CD14-positive monocyte (primary cell): Measurements from ENCODE around the gene MAST4. TPM values are rescaled to one million over a fixed set of nuclear protein-coding genes. Genes with fewer than 3 reads are reported as not detected.

Source experiments
- DNase-seq, 3 donors: peaks; one replicate each; pipeline ENCODE4 v3.0.0-alpha.2; 2011 to 2022
- H2AFZ ChIP-seq: 2 replicates; pipeline ENCODE4 v1.6.0; 2012; ENCODE audit warnings: mild to moderate bottlenecking, low read depth, low read length, inconsistent platforms; ENCODE audit not compliant: insufficient read depth, poor library complexity, severe bottlenecking
- H3K27ac ChIP-seq, 2 donors: 1 replicate in 1 of 2; 2 replicates in 1 of 2; pipeline ENCODE4 v1.5.1; 2012 to 2013; ENCODE audit warnings: low read length in 2 of 2, control low read depth in 1 of 2, inconsistent platforms in 1 of 2, low read depth in 1 of 2, mild to moderate bottlenecking in 1 of 2
- H3K27me3 ChIP-seq, 2 donors: one replicate each; pipeline versions ENCODE4 v1.6.0 to v1.6.1; 2011 to 2013; ENCODE audit warnings: low read length in 2 of 2; ENCODE audit not compliant: control insufficient read depth in 2 of 2, insufficient read depth in 2 of 2
- H3K36me3 ChIP-seq, 2 donors: replicated peaks in 1 of 2; 1 replicate in 1 of 2; 2 replicates in 1 of 2; pipeline versions ENCODE4 v1.5.1 to v1.6.1; 2012 to 2013; ENCODE audit warnings: low read length in 2 of 2, control low read depth in 1 of 2, inconsistent platforms in 1 of 2, mild to moderate bottlenecking in 1 of 2; ENCODE audit not compliant: insufficient read depth in 2 of 2, control insufficient read depth in 1 of 2
- H3K4me1 ChIP-seq, 2 donors: 1 replicate in 1 of 2; 2 replicates in 1 of 2; pipeline versions ENCODE4 v1.5.1 to v1.6.1; 2012 to 2013; ENCODE audit warnings: low read length in 2 of 2, control low read depth in 1 of 2, inconsistent platforms in 1 of 2, mild to moderate bottlenecking in 1 of 2, moderate library complexity in 1 of 2; ENCODE audit not compliant: insufficient read depth in 2 of 2, control insufficient read depth in 1 of 2
- H3K4me2 ChIP-seq: replicated peaks from 2 replicates; pipeline ENCODE3; 2012; ENCODE audit warnings: low read length, moderate library complexity, mild to moderate bottlenecking; ENCODE audit not compliant: poor library complexity, severe bottlenecking; ENCODE audit errors: extremely low read depth
- H3K4me3 ChIP-seq, 3 experiments: fragments of 200-600 bp in 1 of 3; sonication (generic) in 1 of 3; replicated peaks in 1 of 3; 1 replicate in 2 of 3; 2 replicates in 1 of 3; pipeline ENCODE4 v1.5.1; 2011 to 2013; ENCODE audit warnings: low read length in 3 of 3, mild to moderate bottlenecking in 3 of 3, control low read depth in 2 of 3, low read depth in 2 of 3, inconsistent platforms in 1 of 3, moderate library complexity in 1 of 3
- H3K79me2 ChIP-seq: 2 replicates; pipeline ENCODE4 v1.6.0; 2012; ENCODE audit warnings: mild to moderate bottlenecking, control low read depth, inconsistent platforms, low read length, moderate library complexity; ENCODE audit not compliant: insufficient read depth
- H3K9ac ChIP-seq: 2 replicates; pipeline ENCODE4 v1.6.0; 2017; ENCODE audit warnings: low read length, mild to moderate bottlenecking; ENCODE audit not compliant: insufficient read depth, poor library complexity, severe bottlenecking
- H3K9me3 ChIP-seq, 2 donors: replicated peaks in 1 of 2; 1 replicate in 1 of 2; 2 replicates in 1 of 2; pipeline versions ENCODE4 v1.5.1 to v1.6.1; 2012 to 2013; ENCODE audit warnings: low read length in 2 of 2, control low read depth in 1 of 2; ENCODE audit not compliant: control insufficient read depth in 1 of 2, insufficient read depth in 1 of 2
- H4K20me1 ChIP-seq: 2 replicates; pipeline ENCODE4 v1.6.0; 2012; ENCODE audit warnings: mild to moderate bottlenecking, low read length, control low read depth, moderate library complexity; ENCODE audit not compliant: insufficient read depth
- H3K27ac Mint-ChIP-seq, 7 donors: one replicate each; pipeline ENCODE4 v1.8.0; 2020; ENCODE audit warnings: mild to moderate bottlenecking in 7 of 7, mixed read lengths in 7 of 7, moderate library complexity in 6 of 7, inconsistent platforms in 2 of 7
- H3K27me3 Mint-ChIP-seq, 3 donors: one replicate each; pipeline ENCODE4 v1.8.0; 2021 to 2022; ENCODE audit warnings: low read depth in 3 of 3, mild to moderate bottlenecking in 3 of 3, mixed read lengths in 3 of 3, moderate library complexity in 3 of 3, inconsistent platforms in 1 of 3
- H3K36me3 Mint-ChIP-seq, 2 donors: one replicate each; pipeline ENCODE4 v1.8.0; 2020; ENCODE audit warnings: mixed read lengths in 2 of 2, inconsistent platforms in 1 of 2, mild to moderate bottlenecking in 1 of 2
- H3K4me1 Mint-ChIP-seq: one replicate; pipeline ENCODE4 v1.8.0; 2020; ENCODE audit warnings: mild to moderate bottlenecking, mixed read lengths
- H3K4me3 Mint-ChIP-seq, 2 donors: one replicate each; pipeline ENCODE4 v1.8.0; 2020; ENCODE audit warnings: mild to moderate bottlenecking in 2 of 2, mixed read lengths in 2 of 2, moderate library complexity in 1 of 2
- H3K9me3 Mint-ChIP-seq, 7 donors: one replicate each; pipeline ENCODE4 v1.8.0; 2020 to 2022; ENCODE audit warnings: mixed read lengths in 7 of 7, mild to moderate bottlenecking in 6 of 7, moderate library complexity in 6 of 7, inconsistent platforms in 2 of 7
- WGBS: methylation state at CpG from one replicate; pipeline ENCODE4 v1.1.5; 2013; ENCODE audit warnings: missing lambda C conversion rate; ENCODE audit not compliant: insufficient coverage; 5-methylcytosine and 5-hydroxymethylcytosine counted together
- intact Hi-C, 2 donors: fragments of 100-400 bp; cut with micrococcal nuclease; formaldehyde crosslinking; loops; one replicate each; pipeline versions ENCODE4 v1.15.0 to v1.15.1; 2023
- polyA plus RNA-seq, 3 donors: library from polyadenylated mRNA; depleted of rRNA in 1 of 3; unstranded in 2 of 3; stranded (reverse) in 1 of 3; fragments of 300-500 nt in 2 of 3; fragments of >200 nt in 1 of 3; fragmentation: Illumina TruSeq in 2 of 3; gene quantifications; 1 replicate in 2 of 3; 2 replicates in 1 of 3; pipeline ENCODE4 v1.2.3, GENCODE V29; 2012 to 2021
- TF ChIP-seq, protein P1 (sequence below): fragments of 200-600 bp; IDR thresholded peaks from one replicate; pipeline ENCODE4 v1.8.0; 2022; ENCODE audit warnings: antibody characterized with exemption, mild to moderate bottlenecking

The MAST4 gene
- polyA plus RNA-seq, 3 donors, result 0.03 to 0.24 TPM; not detected in 1

DNA sequence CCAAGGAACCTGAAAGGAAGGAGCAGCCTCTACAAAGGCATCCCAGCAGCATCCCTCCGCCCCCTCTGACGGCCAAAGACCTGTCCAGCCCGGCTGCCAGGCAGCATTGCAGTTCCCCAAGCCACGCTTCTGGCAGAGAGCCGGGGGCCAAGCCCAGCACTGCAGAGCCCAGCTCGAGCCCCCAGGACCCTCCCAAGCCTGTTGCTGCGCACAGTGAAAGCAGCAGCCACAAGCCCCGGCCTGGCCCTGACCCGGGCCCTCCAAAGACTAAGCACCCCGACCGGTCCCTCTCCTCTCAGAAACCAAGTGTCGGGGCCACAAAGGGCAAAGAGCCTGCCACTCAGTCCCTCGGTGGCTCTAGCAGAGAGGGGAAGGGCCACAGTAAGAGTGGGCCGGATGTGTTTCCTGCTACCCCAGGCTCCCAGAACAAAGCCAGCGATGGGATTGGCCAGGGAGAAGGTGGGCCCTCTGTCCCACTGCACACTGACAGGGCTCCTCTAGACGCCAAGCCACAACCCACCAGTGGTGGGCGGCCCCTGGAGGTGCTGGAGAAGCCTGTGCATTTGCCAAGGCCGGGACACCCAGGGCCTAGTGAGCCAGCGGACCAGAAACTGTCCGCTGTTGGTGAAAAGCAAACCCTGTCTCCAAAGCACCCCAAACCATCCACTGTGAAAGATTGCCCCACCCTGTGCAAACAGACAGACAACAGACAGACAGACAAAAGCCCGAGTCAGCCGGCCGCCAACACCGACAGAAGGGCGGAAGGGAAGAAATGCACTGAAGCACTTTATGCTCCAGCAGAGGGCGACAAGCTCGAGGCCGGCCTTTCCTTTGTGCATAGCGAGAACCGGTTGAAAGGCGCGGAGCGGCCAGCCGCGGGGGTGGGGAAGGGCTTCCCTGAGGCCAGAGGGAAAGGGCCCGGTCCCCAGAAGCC is 569.6 kb downstream of the MAST4 start:
- Histone ChIP-seq H4K20me1 (no peaks in the 10 kb centered on the region), H3K4me3 (peak overlapping the region; percentile 29 to 64 (median 49)), H3K4me2 (peak overlapping the region; percentile 67), H3K27ac (peak overlapping the region; percentile 85 to 87), H3K27me3 (no peaks in the 10 kb centered on the region), H3K9ac (peak overlapping the region; percentile 72), H3K79me2 (peaks cover 6% of the 10 kb centered on the region), H2AFZ (peak overlapping the region; percentile 79), H3K4me1 (peaks cover 27 to 43% of the 10 kb centered on the region in 2 donors), H3K9me3 (no peaks in the 10 kb centered on the region), H3K36me3 (no peaks in the 10 kb centered on the region)
- 35% methylated on average over 33 of the region's 36 CpGs for WGBS
- Mint-ChIP-seq H3K27ac (peak overlapping the region; percentile 85 to 97 (median 89)), H3K4me1 (peaks cover 29% of the 10 kb centered on the region), H3K4me3 (peak overlapping the region; percentile 75 to 91), H3K27me3 (peaks cover 0 to 3% (median 0%) of the 10 kb centered on the region in 3 donors), H3K36me3 (peaks cover 2 to 19% of the 10 kb centered on the region in 2 donors), H3K9me3 (peaks cover 0 to 2% (median 0%) of the 10 kb centered on the region in 7 donors)
- intact Hi-C loops, result loop anchor here (1.0 to 5.0 kb wide), 2 partner anchors 42 to 44 kb away; no protein-coding TSS in a partner anchor
- peak; percentile 79 to 89 (median 83) for DNase-seq
- TF ChIP-seq, protein P1, sequence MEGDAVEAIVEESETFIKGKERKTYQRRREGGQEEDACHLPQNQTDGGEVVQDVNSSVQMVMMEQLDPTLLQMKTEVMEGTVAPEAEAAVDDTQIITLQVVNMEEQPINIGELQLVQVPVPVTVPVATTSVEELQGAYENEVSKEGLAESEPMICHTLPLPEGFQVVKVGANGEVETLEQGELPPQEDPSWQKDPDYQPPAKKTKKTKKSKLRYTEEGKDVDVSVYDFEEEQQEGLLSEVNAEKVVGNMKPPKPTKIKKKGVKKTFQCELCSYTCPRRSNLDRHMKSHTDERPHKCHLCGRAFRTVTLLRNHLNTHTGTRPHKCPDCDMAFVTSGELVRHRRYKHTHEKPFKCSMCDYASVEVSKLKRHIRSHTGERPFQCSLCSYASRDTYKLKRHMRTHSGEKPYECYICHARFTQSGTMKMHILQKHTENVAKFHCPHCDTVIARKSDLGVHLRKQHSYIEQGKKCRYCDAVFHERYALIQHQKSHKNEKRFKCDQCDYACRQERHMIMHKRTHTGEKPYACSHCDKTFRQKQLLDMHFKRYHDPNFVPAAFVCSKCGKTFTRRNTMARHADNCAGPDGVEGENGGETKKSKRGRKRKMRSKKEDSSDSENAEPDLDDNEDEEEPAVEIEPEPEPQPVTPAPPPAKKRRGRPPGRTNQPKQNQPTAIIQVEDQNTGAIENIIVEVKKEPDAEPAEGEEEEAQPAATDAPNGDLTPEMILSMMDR, result peak; percentile 80

DNA sequence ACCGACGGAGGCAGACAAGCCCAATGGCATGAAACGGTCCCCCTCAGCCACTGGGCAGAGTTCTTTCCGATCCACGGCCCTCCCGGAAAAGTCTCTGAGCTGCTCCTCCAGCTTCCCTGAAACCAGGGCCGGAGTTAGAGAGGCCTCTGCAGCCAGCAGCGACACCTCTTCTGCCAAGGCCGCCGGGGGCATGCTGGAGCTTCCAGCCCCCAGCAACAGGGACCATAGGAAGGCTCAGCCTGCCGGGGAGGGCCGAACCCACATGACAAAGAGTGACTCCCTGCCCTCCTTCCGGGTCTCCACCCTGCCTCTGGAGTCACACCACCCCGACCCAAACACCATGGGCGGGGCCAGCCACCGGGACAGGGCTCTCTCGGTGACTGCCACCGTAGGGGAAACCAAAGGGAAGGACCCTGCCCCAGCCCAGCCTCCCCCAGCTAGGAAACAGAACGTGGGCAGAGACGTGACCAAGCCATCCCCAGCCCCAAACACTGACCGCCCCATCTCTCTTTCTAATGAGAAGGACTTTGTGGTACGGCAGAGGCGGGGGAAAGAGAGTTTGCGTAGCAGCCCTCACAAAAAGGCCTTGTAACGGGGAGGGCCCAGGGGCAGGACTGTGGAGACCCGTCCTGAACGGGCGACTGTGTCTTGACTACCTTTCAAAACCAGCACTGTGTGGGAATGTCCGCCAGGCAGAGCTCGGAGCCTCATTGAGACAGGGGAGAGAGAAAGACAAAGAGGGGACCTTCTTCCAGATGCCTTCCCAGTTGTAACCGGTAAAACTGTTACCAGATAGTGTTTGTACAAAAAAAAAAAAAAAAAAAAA is 570.5 kb downstream of the MAST4 start:
- Mint-ChIP-seq H3K4me3 (peak overlapping the region; percentile 75 to 91), H3K27me3 (peaks cover 0 to 3% (median 0%) of the 10 kb centered on the region in 3 donors), H3K4me1 (peaks cover 27% of the 10 kb centered on the region), H3K36me3 (peaks cover 2 to 19% of the 10 kb centered on the region in 2 donors), H3K27ac (peak overlapping the region; percentile 85 to 97 (median 89)), H3K9me3 (peaks cover 0 to 2% (median 0%) of the 10 kb centered on the region in 7 donors)
- DNase-seq, result peak; percentile 72 to 74 (median 74)
- H3K4me2 ChIP-seq, result peak overlapping the region; percentile 67
- peaks cover 6% of the 10 kb centered on the region for H3K79me2 ChIP-seq
- H4K20me1 ChIP-seq, result no peaks in the 10 kb centered on the region
- peak overlapping the region; percentile 29 to 64 (median 49) for H3K4me3 ChIP-seq
- peak overlapping the region; percentile 72 for H3K9ac ChIP-seq
- H3K36me3 ChIP-seq, result no peaks in the 10 kb centered on the region
- H3K9me3 ChIP-seq, result no peaks in the 10 kb centered on the region
- no peaks in the 10 kb centered on the region for H3K27me3 ChIP-seq
- peak overlapping the region; percentile 79 for H2AFZ ChIP-seq
- intact Hi-C loops, result loop anchor here (1.0 to 5.0 kb wide), 2 partner anchors 41 to 43 kb away; no protein-coding TSS in a partner anchor
- TF ChIP-seq, protein P1, result peak; percentile 62
- WGBS, result 32% methylated on average over 21 of the region's 31 CpGs
- peaks cover 35 to 52% of the 10 kb centered on the region in 2 donors for H3K4me1 ChIP-seq
- H3K27ac ChIP-seq, result peak overlapping the region; percentile 85 to 87
